Measurements from ENCODE around the gene KLF5. TPM values are rescaled to one million over a fixed set of nuclear protein-coding genes. Genes with fewer than 3 reads are reported as not detected.

Gene KLF5
- total RNA-seq, 1 donor from 2014 or later = 1.3 TPM

GRCh38 chr13:73109288-73109899 lies 50.6 kb downstream of the KLF5 start:
- DNase-seq (ENCODE audit: low spot score in 2 of 2) = no peak
- TF ChIP-seq CTCF (IDR thresholded peaks at IDR 0.05) = no peak
- no peaks in the 10 kb centered on the region for H3K4me1 ChIP-seq
- H3K36me3 ChIP-seq = no peaks in the 10 kb centered on the region
- H3K4me3 ChIP-seq = no peak overlapping the region
- H3K9me3 ChIP-seq = no peaks in the 10 kb centered on the region
- H3K27ac ChIP-seq = no peak overlapping the region
- intact Hi-C loops (cut with DNase I) = no loop called here
- H3K27me3 ChIP-seq = no peaks in the 10 kb centered on the region

DNA sequence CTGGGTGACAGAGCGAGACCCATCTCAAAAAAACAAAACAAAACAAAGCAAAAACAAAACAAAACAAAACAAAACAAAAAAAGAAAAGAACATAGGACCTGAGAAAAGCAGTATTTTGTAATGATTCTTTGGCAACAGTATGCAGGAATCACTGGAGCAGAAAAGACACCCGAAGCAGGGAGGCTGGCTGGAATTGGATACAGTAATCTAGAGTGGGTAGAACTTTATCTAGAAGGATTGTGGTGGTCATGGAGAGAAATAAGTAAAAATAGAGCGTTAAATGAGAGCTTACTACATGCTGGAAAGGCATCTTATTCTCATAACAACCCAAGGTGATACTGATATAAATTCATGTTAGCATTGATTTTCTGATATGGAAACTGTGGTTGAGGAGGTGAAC lies 51.2 kb downstream of the KLF5 start:
- H3K9me3 ChIP-seq = no peaks in the 10 kb centered on the region
- no peak overlapping the region for H3K4me3 ChIP-seq
- no peaks in the 10 kb centered on the region for H3K4me1 ChIP-seq
- no peak overlapping the region for H3K27ac ChIP-seq
- no peaks in the 10 kb centered on the region for H3K36me3 ChIP-seq
- no peak for TF ChIP-seq CTCF (IDR thresholded peaks at IDR 0.05)
- no peaks in the 10 kb centered on the region for H3K27me3 ChIP-seq
- DNase-seq (ENCODE audit: low spot score in 2 of 2) = no peak
- intact Hi-C loops (cut with DNase I) = no loop called here

DNA sequence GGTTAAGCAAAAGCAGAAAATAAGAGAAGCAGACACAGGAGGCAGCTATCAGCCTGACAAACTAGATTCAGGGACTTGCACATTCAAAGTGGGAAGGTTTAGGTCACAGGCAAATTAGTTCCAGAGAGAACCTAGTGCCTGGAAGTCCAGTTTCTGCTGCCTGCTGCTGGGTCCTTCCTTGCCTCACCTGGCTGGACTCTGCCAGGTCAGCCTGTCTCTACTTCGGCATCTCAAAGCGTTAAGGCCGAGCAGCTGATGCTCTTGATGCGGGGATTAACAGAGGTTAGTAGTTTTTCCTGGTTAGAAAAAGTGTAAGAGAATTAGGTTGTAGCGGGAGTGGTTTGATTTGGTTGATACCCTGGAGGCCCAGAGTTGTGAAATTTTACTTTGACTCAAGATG lies 52.0 kb downstream of the KLF5 start:
- intact Hi-C loops (cut with DNase I) = no loop called here
- H3K4me3 ChIP-seq = no peak overlapping the region
- no peak for TF ChIP-seq CTCF (IDR thresholded peaks at IDR 0.05)
- no peaks in the 10 kb centered on the region for H3K4me1 ChIP-seq
- no peaks in the 10 kb centered on the region for H3K9me3 ChIP-seq
- H3K27me3 ChIP-seq = no peaks in the 10 kb centered on the region
- no peak for DNase-seq (ENCODE audit: low spot score in 2 of 2)
- H3K36me3 ChIP-seq = no peaks in the 10 kb centered on the region
- no peak overlapping the region for H3K27ac ChIP-seq

DNA sequence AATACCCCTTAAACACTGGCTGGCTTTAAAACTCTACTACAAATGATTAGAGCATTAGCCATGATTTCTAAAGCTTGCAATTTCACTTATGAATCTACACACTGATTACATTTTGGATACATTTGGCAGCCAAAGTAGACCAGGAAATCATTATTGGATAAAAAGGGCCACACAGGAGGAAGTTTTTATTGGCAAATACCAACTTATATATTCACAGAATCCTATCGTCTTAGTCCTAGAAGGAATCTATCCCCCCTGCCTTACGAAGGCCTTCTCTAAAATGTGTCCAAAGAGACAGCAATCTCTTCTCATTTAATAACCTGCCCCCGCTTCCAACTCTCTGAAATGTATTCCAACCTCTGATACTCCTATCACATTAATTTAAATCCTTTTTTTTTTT lies 52.5 kb downstream of the KLF5 start:
- Histone ChIP-seq H3K4me3 (no peak overlapping the region), H3K4me1 (no peaks in the 10 kb centered on the region), H3K36me3 (no peaks in the 10 kb centered on the region), H3K9me3 (no peaks in the 10 kb centered on the region), H3K27ac (no peak overlapping the region), H3K27me3 (no peaks in the 10 kb centered on the region)
- no peak for TF ChIP-seq CTCF (IDR thresholded peaks at IDR 0.05)
- intact Hi-C loops (cut with DNase I) = no loop called here
- DNase-seq (ENCODE audit: low spot score in 2 of 2) = no peak

- Histone ChIP-seq H3K9me3 (no peaks in the 10 kb centered on the region), H3K4me1 (no peaks in the 10 kb centered on the region), H3K27me3 (no peaks in the 10 kb centered on the region), H3K4me3 (no peak overlapping the region), H3K27ac (no peak overlapping the region), H3K36me3 (no peaks in the 10 kb centered on the region)
- TF ChIP-seq CTCF (IDR thresholded peaks at IDR 0.05) = no peak
- intact Hi-C loops (cut with DNase I) = no loop called here
- no peak for DNase-seq (ENCODE audit: low spot score in 2 of 2)
These were observed 60.8 kb downstream of the KLF5 start for GRCh38 chr13:73119612-73120011.

Data from ascending aorta (tissue), 2 donors.